SIG-M5 treated with dmso at 0.1 percent for 504 hours (cell line): Measurements from ENCODE around the gene UST.
"Not testable (repeated sequence)": the region's sequence is repeated elsewhere in the genome, so short reads cannot be mapped to it uniquely, and the experiment has no call there.

Experiments used
- DNase-seq: peaks from one replicate; lab custom pipeline; 2025; ENCODE audit not compliant: unreplicated experiment; lab: John Stamatoyannopoulos, UW

UST gene

GRCh38 chr6:149028767-149029405 lies 282.1 kb downstream of the UST start:
- DNase-seq, result peak; percentile 87

GRCh38 chr6:149031201-149031858 lies 284.5 kb downstream of the UST start:
- DNase-seq, result peak; percentile 35

GRCh38 chr6:149031859-149032598 lies 285.2 kb downstream of the UST start:
- DNase-seq, result peak; percentile 67

- peak; percentile 58 for DNase-seq
Measured at GRCh38 chr6:149032599-149033405, 286.0 kb downstream of the UST start.

GRCh38 chr6:149033454-149033853 lies 286.6 kb downstream of the UST start:
- no peak for DNase-seq

- no peak for DNase-seq
Measured at GRCh38 chr6:149035766-149036165, 288.9 kb downstream of the UST start.

GRCh38 chr6:149037051-149037671 lies 290.3 kb downstream of the UST start:
- DNase-seq, result no peak

GRCh38 chr6:149039025-149039424 lies 292.2 kb downstream of the UST start:
- not testable (repeated sequence) for DNase-seq

- no peak for DNase-seq
Measured at GRCh38 chr6:149041953-149042352, 295.1 kb downstream of the UST start.

GRCh38 chr6:149043476-149044130 lies 296.8 kb downstream of the UST start:
- no peak for DNase-seq

GRCh38 chr6:149044528-149044927 lies 297.7 kb downstream of the UST start:
- DNase-seq, result no peak

GRCh38 chr6:149045404-149045803 lies 298.6 kb downstream of the UST start:
- peak; percentile 36 for DNase-seq

GRCh38 chr6:149046164-149046821 lies 299.5 kb downstream of the UST start:
- peak; percentile 8 for DNase-seq

- no peak for DNase-seq
Measured at GRCh38 chr6:149046822-149047246, 300.0 kb downstream of the UST start.

GRCh38 chr6:149049230-149049629 lies 302.4 kb downstream of the UST start:
- no peak for DNase-seq

GRCh38 chr6:149050160-149050559 lies 303.3 kb downstream of the UST start:
- DNase-seq, result no peak

- DNase-seq, result no peak
Measured at GRCh38 chr6:149052350-149053106, 305.7 kb downstream of the UST start.

- DNase-seq, result no peak
Measured at GRCh38 chr6:149053848-149054558, 307.2 kb downstream of the UST start.
